Chondrocyte (in vitro differentiated cells): Measurements from ENCODE around the gene CR2. TPM values are rescaled to one million over a fixed set of nuclear protein-coding genes. Genes with fewer than 3 reads are reported as not detected.

Experiments used
- DNase-seq: peaks from one replicate; pipeline ENCODE4 v3.0.0; 2021; ENCODE audit warnings: mixed read lengths, low spot score
- H3K27ac Mint-ChIP-seq: one replicate; pipeline ENCODE4 v1.8.0; 2021; ENCODE audit warnings: mild to moderate bottlenecking, moderate library complexity, mixed read lengths; ENCODE audit not compliant: unreplicated experiment
- H3K27me3 Mint-ChIP-seq: 2 replicates; pipeline ENCODE4 v1.8.0; 2021; ENCODE audit warnings: low read depth, mixed read lengths
- H3K36me3 Mint-ChIP-seq: 2 replicates; pipeline ENCODE4 v1.8.0; 2021; ENCODE audit warnings: low read depth, mixed read lengths
- H3K4me1 Mint-ChIP-seq: 2 replicates; pipeline ENCODE4 v1.8.0; 2021; ENCODE audit warnings: low read depth, mild to moderate bottlenecking, mixed read lengths
- H3K4me3 Mint-ChIP-seq: one replicate; pipeline ENCODE4 v1.8.0; 2021; ENCODE audit warnings: mild to moderate bottlenecking, moderate library complexity, mixed read lengths; ENCODE audit not compliant: unreplicated experiment
- H3K9me3 Mint-ChIP-seq: 2 replicates; pipeline ENCODE4 v1.8.0; 2021; ENCODE audit warnings: low read depth, mixed read lengths
- CTCF ChIP-seq: fragments of 200-600 bp; sonication (generic); IDR thresholded peaks from 2 replicates; pipeline ENCODE4 v1.5.0; 2021; ENCODE audit warnings: antibody characterized with exemption, mild to moderate bottlenecking, moderate library complexity
- total RNA-seq: library from RNA; stranded (reverse); gene quantifications from 3 replicates; pipeline ENCODE4 v1.2.1, GENCODE V29; 2021

Gene CR2
- total RNA-seq, 1 donor from 2014 or later = not detected

DNA sequence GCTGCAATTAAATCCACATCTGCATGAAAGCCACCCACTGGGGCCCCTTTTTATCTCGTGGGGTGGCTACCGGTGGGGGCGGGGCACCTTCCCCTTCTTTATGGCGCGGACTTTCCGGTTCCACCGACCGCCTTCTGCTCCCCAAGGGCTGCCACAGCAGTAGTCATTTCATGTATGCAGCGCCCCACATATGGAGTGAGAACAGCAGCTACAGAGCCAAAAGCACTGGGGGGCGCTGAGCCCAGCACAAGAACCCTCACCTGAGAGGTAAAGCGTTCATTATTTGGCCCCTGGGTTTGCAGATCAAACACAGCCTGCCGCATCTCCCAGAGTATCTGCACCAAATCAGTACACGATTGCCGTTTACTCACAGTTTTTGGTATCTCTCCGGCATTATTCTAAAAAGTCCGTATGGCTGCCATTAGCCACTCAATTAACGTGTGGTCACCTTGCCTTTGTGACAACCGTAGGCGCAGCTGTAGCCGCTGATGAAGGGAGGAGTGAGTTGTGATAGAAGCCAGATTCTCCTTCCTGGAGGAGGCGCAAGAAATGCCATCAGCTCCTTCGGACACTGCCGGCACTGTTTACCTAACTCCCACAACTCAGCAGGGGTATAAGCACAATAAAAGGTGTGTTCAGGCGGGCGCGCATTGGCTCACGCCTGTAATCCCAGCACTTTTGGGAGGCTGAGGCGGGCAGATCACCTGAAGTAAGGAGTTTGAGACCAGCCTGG is 30.4 kb upstream of the CR2 start:
- H3K9me3 Mint-ChIP-seq = peaks cover 13% of the 10 kb centered on the region
- H3K4me3 Mint-ChIP-seq = no peak overlapping the region
- H3K27me3 Mint-ChIP-seq = peaks cover 7% of the 10 kb centered on the region
- no peaks in the 10 kb centered on the region for H3K36me3 Mint-ChIP-seq
- TF ChIP-seq CTCF = no peak
- DNase-seq = peak; percentile 52
- H3K27ac Mint-ChIP-seq = no peak overlapping the region
- no peaks in the 10 kb centered on the region for H3K4me1 Mint-ChIP-seq

DNA sequence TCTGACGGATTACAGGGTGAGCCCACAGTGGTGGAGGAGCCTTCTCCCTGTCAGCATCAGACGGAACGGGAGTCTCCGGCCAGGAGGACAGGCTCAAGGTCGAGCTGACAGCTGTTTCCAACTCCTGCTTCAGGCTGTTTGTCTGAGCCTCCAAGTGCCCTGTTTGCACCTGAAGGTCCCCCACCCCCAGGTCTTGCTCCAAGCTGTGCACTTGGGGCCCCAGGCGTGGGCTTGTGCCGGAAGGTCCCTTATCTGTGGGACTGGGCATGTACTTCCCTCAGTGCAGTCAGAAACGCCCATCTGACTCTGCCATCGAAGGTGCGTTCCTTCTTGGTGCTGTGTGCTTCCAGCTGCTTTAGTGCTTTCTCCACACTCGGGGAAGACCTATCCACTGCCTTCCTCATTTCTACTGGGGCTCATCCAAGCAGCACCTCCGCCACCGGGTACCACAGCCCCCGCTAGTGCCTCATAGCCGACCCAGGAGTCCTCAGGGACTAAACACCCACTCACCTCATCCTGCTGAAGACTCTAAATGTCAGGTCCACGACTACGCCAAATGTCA is 29.5 kb upstream of the CR2 start:
- no peaks in the 10 kb centered on the region for H3K4me1 Mint-ChIP-seq
- H3K27ac Mint-ChIP-seq = peak overlapping the region; percentile 11
- no peak overlapping the region for H3K4me3 Mint-ChIP-seq
- TF ChIP-seq CTCF = no peak
- peak; percentile 66 for DNase-seq
- peaks cover 13% of the 10 kb centered on the region for H3K9me3 Mint-ChIP-seq
- peaks cover 9% of the 10 kb centered on the region for H3K27me3 Mint-ChIP-seq
- H3K36me3 Mint-ChIP-seq = no peaks in the 10 kb centered on the region

GRCh38 chr1:207427832-207428585 is 26.1 kb upstream of the CR2 start:
- Mint-ChIP-seq H3K27ac (no peak overlapping the region), H3K27me3 (peaks cover 16% of the 10 kb centered on the region), H3K4me1 (no peaks in the 10 kb centered on the region), H3K4me3 (no peak overlapping the region), H3K36me3 (no peaks in the 10 kb centered on the region), H3K9me3 (peaks cover 6% of the 10 kb centered on the region)
- no peak for DNase-seq
- no peak for TF ChIP-seq CTCF

DNA sequence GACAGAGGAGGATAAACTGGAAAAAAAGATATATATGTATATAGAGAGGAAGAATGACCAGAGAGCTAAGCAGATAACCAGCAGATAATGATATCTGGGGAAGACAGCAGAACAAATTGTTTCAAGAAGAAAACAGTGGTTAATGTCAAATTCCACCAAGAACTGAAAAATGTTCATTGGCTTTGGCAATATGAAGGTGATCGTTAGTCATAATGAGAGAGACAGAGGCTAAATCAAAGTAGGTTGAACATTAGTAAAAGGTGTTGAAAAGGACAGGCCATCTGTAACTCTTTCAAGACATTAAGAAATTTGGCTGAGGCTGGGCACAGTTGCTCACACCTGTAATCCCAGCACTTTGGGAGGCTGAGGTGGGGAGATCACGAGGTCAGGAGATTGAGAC is 25.3 kb upstream of the CR2 start:
- no peak for DNase-seq
- no peaks in the 10 kb centered on the region for H3K36me3 Mint-ChIP-seq
- no peak overlapping the region for H3K4me3 Mint-ChIP-seq
- no peak for TF ChIP-seq CTCF
- no peak overlapping the region for H3K27ac Mint-ChIP-seq
- peaks cover 6% of the 10 kb centered on the region for H3K9me3 Mint-ChIP-seq
- peaks cover 17% of the 10 kb centered on the region for H3K27me3 Mint-ChIP-seq
- no peaks in the 10 kb centered on the region for H3K4me1 Mint-ChIP-seq

DNA sequence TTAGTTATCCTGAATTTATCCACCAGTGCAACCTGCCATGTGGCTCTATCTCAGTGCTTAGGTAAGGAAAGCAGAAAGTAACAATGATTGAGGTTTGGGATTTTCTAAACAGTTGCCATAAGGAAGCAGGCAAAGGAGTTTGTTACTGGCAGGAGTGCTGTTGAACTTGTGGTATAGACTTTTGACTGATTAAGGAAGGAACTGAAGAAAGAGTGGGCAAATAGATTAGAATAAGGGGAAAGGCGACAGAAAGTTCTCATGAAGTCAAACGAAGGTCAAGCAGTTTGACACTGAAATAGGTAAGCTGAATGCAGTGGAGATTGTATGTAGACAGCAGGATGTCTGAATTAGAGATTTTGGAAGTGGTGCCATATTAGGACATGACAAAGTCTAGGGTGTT is 24.2 kb upstream of the CR2 start:
- DNase-seq = no peak
- no peak for TF ChIP-seq CTCF
- no peaks in the 10 kb centered on the region for H3K36me3 Mint-ChIP-seq
- H3K27ac Mint-ChIP-seq = no peak overlapping the region
- H3K9me3 Mint-ChIP-seq = peaks cover 6% of the 10 kb centered on the region
- H3K27me3 Mint-ChIP-seq = peaks cover 19% of the 10 kb centered on the region
- H3K4me1 Mint-ChIP-seq = no peaks in the 10 kb centered on the region
- no peak overlapping the region for H3K4me3 Mint-ChIP-seq
